GM23338 (cell line): ENCODE results near the gene FKBP1A. TPM values are rescaled to one million over a fixed set of nuclear protein-coding genes. Genes with fewer than 3 reads are reported as not detected.

Source experiments
- ATAC-seq: fragments of 200-7000 bp; cut with Tn5 transposase; 3 replicates; pipeline ENCODE4 v1.9.1; 2020
- DNase-seq: peaks from one replicate; pipeline ENCODE4 v3.0.0-alpha.2; 2015; ENCODE audit warnings: low spot score
- H2AFZ ChIP-seq: fragments of 200-600 bp; sonication (generic); 2 replicates; pipeline ENCODE4 v1.8.0; 2016; ENCODE audit warnings: antibody characterized with exemption, mild to moderate bottlenecking, moderate library complexity
- H3F3A ChIP-seq: fragments of 200-600 bp; sonication (generic); replicated peaks from 2 replicates; pipeline ENCODE4 v1.8.0; 2017; ENCODE audit warnings: antibody characterized with exemption, mixed run types, low read depth
- H3K27ac ChIP-seq: fragments of 200-600 bp; sonication (generic); 2 replicates; pipeline ENCODE4 v1.6.1; 2016; ENCODE audit warnings: low read depth
- H3K27me3 ChIP-seq: fragments of 200-600 bp; sonication (generic); 2 replicates; pipeline ENCODE4 v1.8.0; 2016; ENCODE audit warnings: mild to moderate bottlenecking, mixed run types, moderate library complexity; ENCODE audit not compliant: insufficient read depth
- H3K36me3 ChIP-seq: fragments of 200-600 bp; sonication (generic); 2 replicates; pipeline ENCODE4 v1.8.0; 2016; ENCODE audit warnings: mild to moderate bottlenecking; ENCODE audit not compliant: insufficient read depth
- H3K4me1 ChIP-seq: fragments of 200-600 bp; sonication (generic); 2 replicates; pipeline ENCODE4 v1.8.0; 2016; ENCODE audit warnings: mild to moderate bottlenecking, moderate library complexity; ENCODE audit not compliant: insufficient read depth
- H3K4me2 ChIP-seq: fragments of 200-600 bp; sonication (generic); 2 replicates; pipeline ENCODE4 v1.7.1; 2017; ENCODE audit warnings: mixed run types
- H3K4me3 ChIP-seq: fragments of 200-600 bp; sonication (generic); 2 replicates; pipeline ENCODE4 v1.6.1; 2016; ENCODE audit warnings: mixed run types
- H3K79me2 ChIP-seq: fragments of 200-600 bp; sonication (generic); replicated peaks from 2 replicates; pipeline ENCODE4 v1.8.0; 2017; ENCODE audit warnings: mild to moderate bottlenecking; ENCODE audit not compliant: insufficient read depth
- H3K9me2 ChIP-seq: fragments of 200-600 bp; sonication (generic); 2 replicates; pipeline ENCODE4 v1.8.0; 2017; ENCODE audit not compliant: insufficient read depth
- H4K20me1 ChIP-seq: fragments of 200-600 bp; sonication (generic); replicated peaks from 2 replicates; pipeline ENCODE4 v1.8.0; 2017; ENCODE audit warnings: mild to moderate bottlenecking; ENCODE audit not compliant: insufficient read depth
- H3K27ac Mint-ChIP-seq: 2 replicates; pipeline ENCODE4 v1.8.0; 2020; ENCODE audit warnings: inconsistent platforms, mild to moderate bottlenecking, moderate library complexity, mixed read lengths
- H3K27me3 Mint-ChIP-seq: 3 replicates; pipeline ENCODE4 v1.8.0; 2022; ENCODE audit warnings: low read depth, mild to moderate bottlenecking, moderate library complexity, mixed read lengths, inconsistent platforms; ENCODE audit not compliant: insufficient read depth, poor library complexity
- H3K36me3 Mint-ChIP-seq: 3 replicates; pipeline ENCODE4 v1.8.0; 2021; ENCODE audit warnings: low read depth, mild to moderate bottlenecking, inconsistent platforms, moderate library complexity, mixed read lengths
- H3K4me1 Mint-ChIP-seq: 3 replicates; pipeline ENCODE4 v1.8.0; 2020; ENCODE audit warnings: mild to moderate bottlenecking, inconsistent platforms, mixed read lengths
- H3K4me3 Mint-ChIP-seq: 3 replicates; pipeline ENCODE4 v1.8.0; 2021; ENCODE audit warnings: moderate library complexity, mild to moderate bottlenecking, inconsistent platforms, mixed read lengths
- H3K9me3 Mint-ChIP-seq: 3 replicates; pipeline ENCODE4 v1.8.0; 2020; ENCODE audit warnings: moderate library complexity, mild to moderate bottlenecking, inconsistent platforms, mixed read lengths
- ETS1 ChIP-seq: IDR thresholded peaks from 2 replicates; pipeline ENCODE4 v1.6.1; 2016; ENCODE audit warnings: antibody characterized with exemption
- EZH2 ChIP-seq: fragments of 200-600 bp; sonication (generic); IDR thresholded peaks from one replicate; pipeline ENCODE4 v1.8.0; 2017; ENCODE audit warnings: antibody characterized with exemption, mild to moderate bottlenecking, low read depth; ENCODE audit not compliant: unreplicated experiment
- EZH2phosphoT487 ChIP-seq: fragments of 200-600 bp; sonication (generic); IDR thresholded peaks from one replicate; pipeline ENCODE4 v1.8.1; 2018; ENCODE audit warnings: antibody characterized with exemption; ENCODE audit not compliant: unreplicated experiment
- NANOG ChIP-seq: IDR thresholded peaks from 2 replicates; pipeline ENCODE4 v1.6.1; 2016; ENCODE audit warnings: antibody characterized with exemption, borderline replicate concordance
- REST ChIP-seq: IDR thresholded peaks from one replicate; pipeline ENCODE4 v1.6.1; 2018; ENCODE audit warnings: antibody characterized with exemption; ENCODE audit not compliant: unreplicated experiment
- ZNF331 ChIP-seq: fragments of 250-450 bp; sonication (Bioruptor Pico); IDR thresholded peaks from 2 replicates; pipeline ENCODE4 v1.5.0; 2020; ENCODE audit warnings: low read depth, mild to moderate bottlenecking, moderate library complexity
- ZNF462 ChIP-seq: fragments of 250-450 bp; sonication (Bioruptor Pico); IDR thresholded peaks from 2 replicates; pipeline ENCODE4 v1.5.0; 2020; ENCODE audit warnings: mild to moderate bottlenecking, moderate library complexity
- polyA plus RNA-seq: library from polyadenylated mRNA; unstranded; fragments of >200 nt; fragmentation: Nextera tagmentation; extraction: Ambion mirVana; gene quantifications from 2 replicates; pipeline ENCODE4 v1.2.1, GENCODE V29; 2016
- total RNA-seq: library from RNA; depleted of rRNA; stranded (reverse); fragments of >200 nt; shearing (Covaris generic); gene quantifications from 2 replicates; pipeline ENCODE4 v1.2.3, GENCODE V29; 2014

FKBP1A gene
- total and polyA plus RNA-seq, 2 experiments from 2014 or later, result 171 to 350 TPM

DNA sequence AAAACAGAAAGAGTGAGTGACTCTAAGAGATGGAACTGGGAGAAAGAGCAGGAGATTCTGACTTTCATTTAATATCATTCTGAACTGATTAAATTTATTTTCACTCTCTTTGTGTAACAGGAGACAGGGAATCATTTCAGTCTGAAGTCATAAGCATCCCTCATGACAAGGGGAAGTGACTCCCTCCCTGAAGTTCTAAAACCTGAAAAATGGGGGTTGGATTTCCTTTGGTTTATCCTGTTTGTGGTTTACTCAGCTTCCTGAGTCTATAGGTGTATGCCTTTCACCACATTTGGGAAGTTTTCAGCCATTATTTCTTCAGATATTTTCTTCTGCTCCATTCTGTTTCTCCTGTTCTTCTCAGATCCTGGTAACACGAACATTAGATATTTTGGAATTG, 3.4 kb upstream of the FKBP1A start (continued):
- TF ChIP-seq REST (no peak), ETS1 (no peak), EZH2phosphoT487 (no peak)

GRCh38 chr20:1394686-1395085, 1.8 kb upstream of the FKBP1A start:
- Histone ChIP-seq H3K4me2 (no peak overlapping the region), H3F3A (0 out of 2 replicates have a peak, but pooled peaks cover 5% of the 10 kb centered on the region), H4K20me1 (peaks cover 22% of the 10 kb centered on the region), H3K4me3 (no peak overlapping the region), H3K79me2 (peaks cover 30% of the 10 kb centered on the region), H3K27ac (no peak overlapping the region), H3K9me2 (peaks cover 4% of the 10 kb centered on the region; the same call in 1 of the 2 replicates), H2AFZ (no peak overlapping the region), H3K27me3 (peaks cover 27% of the 10 kb centered on the region), H3K4me1 (peaks cover 32% of the 10 kb centered on the region), H3K36me3 (no peaks in the 10 kb centered on the region)
- Mint-ChIP-seq H3K9me3 (no peaks in the 10 kb centered on the region; the same call in 2 of the 3 replicates), H3K4me3 (no peak overlapping the region), H3K4me1 (peaks cover 39% of the 10 kb centered on the region), H3K27ac (no peak overlapping the region), H3K27me3 (peaks cover 15% of the 10 kb centered on the region), H3K36me3 (peaks cover 2% of the 10 kb centered on the region; the same call in 1 of the 3 replicates)
- ATAC-seq, result no peak
- TF ChIP-seq EZH2 (no peak), NANOG (no peak), ZNF462 (no peak), ZNF331 (CRISPR knock-in tag) (no peak), ETS1 (no peak), EZH2phosphoT487 (no peak)
- no peak for DNase-seq
